ENCODE measurements around the gene ALDH1A2. TPM values are rescaled to one million over a fixed set of nuclear protein-coding genes. Genes with fewer than 3 reads are reported as not detected.

The ALDH1A2 gene
- total and polyA plus RNA-seq, 8 donors, result 1.6 to 6.6 (median 3.4) TPM

GRCh38 chr15:58074452-58074851 lies 8.9 kb upstream of the ALDH1A2 start:
- no peaks in the 10 kb centered on the region for H3K9me3 ChIP-seq
- DNase-seq (no peak), FAIRE-seq (no peak), ATAC-seq (no peak)
- no peak for TF ChIP-seq CTCF (IDR thresholded peaks at IDR 0.05)
- WGBS, 2 donors, result 80 to 84% methylated on average over 2 of the region's 2 CpGs
- intact Hi-C loops (cut with DNase I), result loop anchor here (10.0 kb wide), 3 partner anchors 110 to 330 kb away; no protein-coding TSS in a partner anchor
- no peaks in the 10 kb centered on the region for H3K36me3 ChIP-seq
- H3K27ac ChIP-seq, result no peak overlapping the region
- H3K4me1 ChIP-seq, result no peaks in the 10 kb centered on the region
- H3K27me3 ChIP-seq, result no peaks in the 10 kb centered on the region
- no peak overlapping the region for H3K4me3 ChIP-seq

DNA sequence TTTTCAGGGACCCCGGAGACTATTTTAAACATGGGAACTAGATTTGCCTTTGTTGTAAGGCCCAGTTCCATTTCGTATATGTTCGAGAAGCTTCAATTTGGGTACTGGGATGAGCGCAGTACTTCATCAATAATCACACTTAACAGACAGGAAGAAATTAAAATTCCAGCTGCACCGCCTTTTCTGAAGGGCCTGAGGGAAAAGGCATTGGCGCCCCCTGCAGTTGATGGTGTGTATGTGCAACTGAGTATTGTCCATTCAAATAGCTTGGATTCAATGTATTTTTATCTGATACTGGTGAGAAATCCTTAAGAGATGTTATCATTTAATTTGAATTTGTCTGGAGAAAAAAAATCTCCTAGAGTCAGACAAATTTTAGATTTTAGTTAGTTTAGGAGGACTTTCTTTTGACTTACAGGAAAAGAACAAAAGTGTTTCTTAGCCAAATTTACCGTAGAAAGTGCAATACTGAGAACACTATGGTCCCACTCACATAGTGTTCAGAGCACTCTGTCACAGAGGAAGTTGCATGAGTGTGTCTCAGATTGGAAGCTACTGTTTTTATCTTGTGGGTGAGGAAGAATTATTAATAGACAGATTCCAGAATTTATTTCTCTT lies 5.4 kb upstream of the ALDH1A2 start:
- ATAC-seq, result peak in 3 of 4 donors; percentile 55 to 73 (median 66)
- FAIRE-seq, result peak; percentile 39
- intact Hi-C loops (cut with DNase I), result loop anchor here (10.0 kb wide), 3 partner anchors 114 to 326 kb away; no protein-coding TSS in a partner anchor
- TF ChIP-seq CTCF (IDR thresholded peaks at IDR 0.05), result peak; percentile 76 to 89 (median 80)
- peak; percentile 11 to 81 (median 51) for DNase-seq
- Histone ChIP-seq H3K27me3 (peaks cover 0 to under 1% (median 0%) of the 10 kb centered on the region in 4 donors), H3K4me1 (peaks cover 0 to 2% (median 0%) of the 10 kb centered on the region in 3 donors), H3K9me3 (no peaks in the 10 kb centered on the region), H3K36me3 (no peaks in the 10 kb centered on the region), H3K4me3 (no peak overlapping the region), H3K27ac (no peak overlapping the region)
- WGBS, 2 donors, result 33 to 34% methylated on average over 7 of the region's 7 CpGs

GRCh38 chr15:58069008-58069407 lies 3.5 kb upstream of the ALDH1A2 start:
- Histone ChIP-seq H3K4me1 (peaks cover 0 to 10% (median 0%) of the 10 kb centered on the region in 3 donors), H3K4me3 (no peak overlapping the region), H3K36me3 (no peaks in the 10 kb centered on the region), H3K27ac (no peak overlapping the region), H3K9me3 (no peaks in the 10 kb centered on the region), H3K27me3 (peaks cover 0 to 19% (median 11%) of the 10 kb centered on the region in 4 donors)
- DNase-seq, result no peak
- intact Hi-C loops (cut with DNase I), result loop anchor here in 2 of 3 donors (5.0 to 10.0 kb wide), 2 partner anchors 202 to 204 kb away; no protein-coding TSS in a partner anchor
- no peak for TF ChIP-seq CTCF (IDR thresholded peaks at IDR 0.05)
- 84 to 89% methylated on average over 5 of the region's 5 CpGs for WGBS, 2 donors
- no peak for ATAC-seq
- no peak for FAIRE-seq

DNA sequence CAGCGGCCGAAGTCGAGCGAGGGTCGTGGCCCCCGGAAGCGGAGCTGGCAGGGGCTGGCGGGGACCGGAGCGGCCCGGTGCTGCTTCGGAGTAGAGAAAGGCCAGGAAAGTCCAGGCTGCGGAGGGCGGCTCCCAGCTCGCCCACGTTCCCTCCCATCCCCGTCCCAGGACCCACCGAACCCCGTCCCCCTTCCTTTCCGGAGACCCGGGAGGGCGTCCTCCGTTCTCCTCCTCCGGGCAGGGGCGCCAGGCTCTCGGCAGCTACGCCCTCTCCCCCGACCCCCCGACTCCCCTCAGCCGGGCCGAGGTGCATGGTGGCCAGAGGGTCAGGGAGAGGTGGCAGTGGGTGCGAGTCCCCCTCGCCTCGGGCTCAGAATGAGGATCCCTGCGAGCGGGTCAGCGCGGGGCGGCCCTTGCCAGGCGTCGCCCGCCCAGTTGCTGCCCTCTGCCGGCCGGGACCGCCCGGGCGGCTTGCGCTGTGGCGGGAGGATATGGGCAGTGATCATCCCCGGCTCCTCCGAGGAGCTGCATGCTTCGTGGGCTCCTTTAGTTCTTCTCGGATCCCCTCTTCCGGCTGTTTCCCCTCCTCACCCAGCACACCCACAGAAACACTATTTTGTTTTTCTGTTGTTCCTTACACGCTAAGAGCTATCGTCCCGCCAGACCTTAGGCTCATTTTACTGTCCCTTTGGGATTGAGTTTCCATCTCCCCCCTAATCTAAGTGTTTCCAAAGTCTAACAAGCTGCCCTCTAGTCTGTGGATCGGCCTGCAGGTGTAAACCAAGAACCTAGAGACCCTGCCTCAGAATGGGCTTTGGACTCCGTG lies 744 bp upstream of the ALDH1A2 start:
- peaks cover 0 to 10% (median 0%) of the 10 kb centered on the region in 3 donors for H3K4me1 ChIP-seq
- ATAC-seq (peak; percentile 93 to 98 (median 97)), FAIRE-seq (no peak), DNase-seq (peak; percentile 26 to 92 (median 65))
- 7 to 8% methylated on average over 51 to 59 of the region's 59 CpGs for WGBS, 2 donors
- peak overlapping the region; percentile 12 to 60 (median 28) for H3K4me3 ChIP-seq
- H3K9me3 ChIP-seq, result no peaks in the 10 kb centered on the region
- peak; percentile 81 to 88 (median 86) for TF ChIP-seq CTCF (IDR thresholded peaks at IDR 0.05)
- H3K27ac ChIP-seq, result no peak overlapping the region
- H3K27me3 ChIP-seq, result peaks cover 0 to 26% (median 13%) of the 10 kb centered on the region in 4 donors
- no peaks in the 10 kb centered on the region for H3K36me3 ChIP-seq
- intact Hi-C loops (cut with DNase I), result loop anchor here in 2 of 3 donors (5.0 to 10.0 kb wide), 2 partner anchors 199 to 201 kb away; no protein-coding TSS in a partner anchor
